ENCODE data around the gene C8G.

Gene C8G

GRCh38 chr9:136920734-136921231 lies 24.3 kb upstream of the C8G start:
- no peak for DNase-seq (ENCODE audit: low spot score)

- no peak for DNase-seq (ENCODE audit: low spot score)
Observed at GRCh38 chr9:136921307-136921706, 23.7 kb upstream of the C8G start.

DNA sequence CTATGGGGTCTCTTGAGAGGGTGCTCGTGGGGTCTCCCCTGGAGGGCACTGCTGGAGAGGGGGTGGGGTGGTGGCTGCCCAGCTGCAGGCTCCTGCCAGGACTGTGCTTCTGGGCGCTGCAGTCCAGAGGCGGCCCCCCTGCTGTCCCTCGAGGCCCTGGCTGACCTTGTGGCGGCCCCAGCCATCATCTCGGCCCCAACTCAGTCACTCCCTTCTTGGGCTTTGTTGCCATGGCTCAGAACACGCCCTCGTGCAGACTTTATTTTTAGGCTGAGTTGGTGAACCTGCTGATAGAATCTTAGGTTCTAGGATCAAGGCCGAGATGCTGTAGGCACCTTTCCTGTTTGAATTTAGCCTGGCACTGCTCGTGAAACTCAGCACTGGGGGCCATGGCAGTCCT lies 23.3 kb upstream of the C8G start:
- DNase-seq (ENCODE audit: low spot score): no peak

DNA sequence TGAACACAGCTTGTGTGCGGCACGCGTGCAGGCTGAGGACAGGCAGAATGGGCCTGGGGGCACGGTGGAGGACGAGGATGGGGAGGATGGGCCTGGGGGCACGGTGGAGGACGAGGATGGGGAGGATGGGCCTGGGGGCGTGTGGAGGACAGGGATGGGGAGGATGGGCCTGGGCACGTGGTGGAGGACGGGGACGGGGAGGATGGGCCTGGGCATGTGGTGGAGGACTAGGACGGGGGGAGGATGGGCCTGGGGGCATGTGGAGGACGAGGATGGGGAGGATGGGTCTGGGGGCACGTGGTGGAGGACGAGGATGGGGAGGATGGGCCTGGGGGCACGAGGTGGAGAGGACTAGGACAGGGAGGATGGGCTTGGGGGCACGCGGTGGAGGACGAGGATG lies 22.5 kb upstream of the C8G start:
- no peak for DNase-seq (ENCODE audit: low spot score)

- no peak for DNase-seq (ENCODE audit: low spot score)
Observed at GRCh38 chr9:136923881-136924280, 21.2 kb upstream of the C8G start.

DNA sequence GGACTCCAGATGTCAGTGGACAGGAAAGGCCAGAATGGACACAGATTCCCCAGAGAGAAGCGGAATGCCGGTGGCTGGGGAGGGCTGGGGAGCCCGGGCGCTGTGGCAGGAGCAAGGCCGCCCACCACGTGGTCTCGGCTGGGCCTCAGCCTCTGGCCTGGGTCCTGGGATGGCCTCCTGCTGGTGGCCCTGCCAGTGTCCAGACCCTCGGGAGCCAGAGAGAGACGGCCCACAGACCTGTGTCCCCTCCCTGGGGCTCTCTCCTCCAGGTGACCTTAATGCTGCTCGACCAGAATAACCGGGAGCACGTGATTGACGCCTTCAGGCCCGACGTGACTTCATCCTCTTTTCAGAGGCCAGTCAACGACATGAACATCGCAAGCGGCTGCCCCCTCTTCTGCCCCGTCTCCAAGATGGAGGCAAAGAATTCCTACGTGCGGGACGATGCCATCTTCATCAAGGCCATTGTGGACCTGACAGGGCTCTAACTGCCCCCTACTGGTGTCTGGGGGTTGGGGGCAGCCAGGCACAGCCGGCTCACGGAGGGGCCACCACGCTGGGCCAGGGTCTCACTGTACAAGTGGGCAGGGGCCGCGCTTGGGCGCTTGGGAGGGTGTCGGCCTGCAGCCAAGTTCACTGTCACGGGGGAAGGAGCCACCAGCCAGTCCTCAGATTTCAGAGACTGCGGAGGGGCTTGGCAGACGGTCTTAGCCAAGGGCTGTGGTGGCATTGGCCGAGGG lies 19.5 kb upstream of the C8G start:
- DNase-seq (ENCODE audit: low spot score): no peak

- no peak for DNase-seq (ENCODE audit: low spot score)
Observed at GRCh38 chr9:136926154-136926704, 18.8 kb upstream of the C8G start.

DNA sequence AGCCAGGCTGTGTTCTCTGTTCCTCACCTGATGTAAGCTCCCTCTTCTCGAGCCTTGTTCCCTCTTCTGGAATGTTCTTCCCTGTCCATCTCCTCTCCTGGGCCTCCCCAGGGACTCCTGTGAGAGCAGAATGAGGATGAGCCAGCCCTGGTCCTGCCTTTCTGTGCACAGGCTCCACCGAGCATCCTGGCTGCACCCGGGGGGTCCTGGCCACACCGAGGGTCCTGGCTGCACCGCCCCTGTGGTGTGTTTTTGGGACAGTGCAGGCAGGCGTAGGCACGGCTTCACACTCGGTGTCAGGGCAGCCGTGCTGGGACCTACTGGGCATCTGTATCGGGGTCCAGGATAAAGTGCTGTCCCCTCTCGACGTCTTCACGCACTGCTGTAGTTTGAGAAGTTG lies 18.3 kb upstream of the C8G start:
- no peak for DNase-seq (ENCODE audit: low spot score)

DNA sequence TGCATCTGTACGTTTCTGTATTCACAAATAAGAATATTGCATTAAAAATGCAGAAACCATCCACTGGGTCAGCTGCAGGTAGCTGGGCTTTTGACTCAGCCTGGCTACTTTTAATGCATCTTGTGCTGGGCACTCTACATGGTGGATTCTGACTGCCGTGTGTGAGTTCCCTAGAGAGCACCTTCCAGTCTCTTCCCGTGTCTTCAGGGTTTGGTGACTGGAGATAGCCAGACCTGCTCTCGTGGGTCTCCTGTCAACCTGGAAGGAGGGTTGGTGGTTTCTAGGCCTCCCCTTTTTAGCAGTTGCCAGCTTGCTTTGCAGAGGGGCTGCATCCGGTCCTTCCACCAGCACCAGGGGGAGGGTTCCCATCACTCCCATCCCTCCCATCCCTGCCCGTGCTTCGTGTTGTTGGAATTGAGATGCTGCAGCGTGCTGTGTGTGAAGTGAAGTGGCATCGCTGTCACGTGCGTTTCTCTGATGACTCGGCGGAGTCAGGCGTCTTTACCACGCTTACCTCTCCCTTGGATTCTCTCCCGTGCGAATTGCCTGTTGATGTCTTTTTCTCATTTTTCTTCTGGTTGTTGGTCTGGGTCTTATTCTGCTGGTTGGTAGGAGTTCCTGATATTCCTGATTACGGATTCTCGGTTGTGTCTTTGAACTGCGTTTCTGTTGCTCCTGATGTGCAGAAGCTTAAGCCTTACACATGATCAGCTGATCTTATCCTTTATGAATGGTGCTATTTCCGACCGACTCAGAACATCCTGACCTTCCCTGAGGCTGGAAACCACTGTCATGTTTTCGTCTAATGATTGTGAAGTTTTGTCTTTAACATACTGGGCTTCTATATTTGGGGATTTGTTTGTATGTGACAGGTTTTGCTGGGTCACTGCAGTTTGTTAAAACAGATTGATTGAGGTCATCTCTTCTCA lies 17.4 kb upstream of the C8G start:
- no peak for DNase-seq (ENCODE audit: low spot score)

GRCh38 chr9:136928591-136928990 lies 16.5 kb upstream of the C8G start:
- no peak for DNase-seq (ENCODE audit: low spot score)

GRCh38 chr9:136930014-136930413 lies 15.0 kb upstream of the C8G start:
- DNase-seq (ENCODE audit: low spot score): no peak

DNA sequence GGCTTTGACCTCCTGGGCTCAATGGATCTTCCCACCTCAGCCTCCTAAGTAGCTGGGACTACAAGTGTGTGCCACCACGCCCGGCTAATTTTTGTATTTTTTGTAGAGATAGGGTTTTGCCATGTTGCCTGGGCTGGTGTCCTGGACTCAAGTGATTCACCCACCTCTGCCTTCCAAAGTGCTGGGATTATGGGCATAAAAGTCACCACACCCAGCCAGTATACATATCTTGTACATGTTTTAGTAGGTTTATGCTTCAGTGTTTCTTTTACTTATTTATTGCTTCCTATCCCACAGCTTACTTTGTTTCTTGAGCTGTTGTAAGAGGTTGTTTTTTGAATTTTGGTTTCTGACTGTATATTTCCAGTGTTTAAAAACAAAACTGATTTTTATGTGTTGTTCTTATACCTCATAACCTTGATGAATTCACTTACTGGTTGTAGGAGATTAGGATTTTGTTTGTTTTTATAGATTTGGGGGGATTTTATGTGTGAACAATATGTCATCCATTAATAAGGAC lies 13.4 kb upstream of the C8G start:
- DNase-seq (ENCODE audit: low spot score): no peak

DNA sequence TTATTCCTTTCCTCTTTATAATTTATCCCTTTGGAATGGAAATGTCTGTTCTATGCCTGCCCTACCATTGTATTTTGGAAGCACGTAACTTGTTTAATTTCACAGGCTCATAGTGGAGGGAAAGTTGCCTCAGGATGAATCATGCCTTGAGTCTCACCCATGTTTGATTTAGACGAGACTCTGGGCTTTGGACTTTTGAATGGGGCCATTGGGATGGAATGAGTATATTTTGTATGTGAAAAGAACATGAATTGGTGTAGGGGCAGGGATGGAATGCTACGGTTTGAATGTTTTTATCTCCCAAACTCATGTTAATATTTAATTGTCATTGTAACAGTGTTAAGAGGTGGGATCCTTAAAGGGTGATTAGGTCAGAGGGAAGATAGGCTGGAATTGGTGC lies 10.8 kb upstream of the C8G start:
- no peak for DNase-seq (ENCODE audit: low spot score)

DNA sequence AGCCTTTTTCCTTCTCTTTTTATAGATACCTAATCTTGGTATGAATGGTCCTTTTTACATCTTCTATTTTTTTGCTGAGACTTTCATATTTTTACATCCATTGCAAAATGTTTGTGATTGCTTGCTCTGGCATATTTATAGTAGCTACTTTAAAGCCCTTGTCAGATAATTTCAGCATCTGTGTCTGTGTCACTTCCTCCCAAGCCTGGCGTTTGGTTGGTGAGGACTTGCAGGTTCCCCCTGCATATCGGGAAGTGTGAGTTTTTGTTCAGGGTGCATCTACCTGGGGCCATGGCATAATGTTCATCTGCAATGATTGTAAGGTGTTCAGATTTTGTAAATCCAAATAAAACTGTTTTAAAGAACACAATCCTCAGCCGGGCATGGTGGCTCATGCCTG lies 9.4 kb upstream of the C8G start:
- DNase-seq (ENCODE audit: low spot score): no peak

DNA sequence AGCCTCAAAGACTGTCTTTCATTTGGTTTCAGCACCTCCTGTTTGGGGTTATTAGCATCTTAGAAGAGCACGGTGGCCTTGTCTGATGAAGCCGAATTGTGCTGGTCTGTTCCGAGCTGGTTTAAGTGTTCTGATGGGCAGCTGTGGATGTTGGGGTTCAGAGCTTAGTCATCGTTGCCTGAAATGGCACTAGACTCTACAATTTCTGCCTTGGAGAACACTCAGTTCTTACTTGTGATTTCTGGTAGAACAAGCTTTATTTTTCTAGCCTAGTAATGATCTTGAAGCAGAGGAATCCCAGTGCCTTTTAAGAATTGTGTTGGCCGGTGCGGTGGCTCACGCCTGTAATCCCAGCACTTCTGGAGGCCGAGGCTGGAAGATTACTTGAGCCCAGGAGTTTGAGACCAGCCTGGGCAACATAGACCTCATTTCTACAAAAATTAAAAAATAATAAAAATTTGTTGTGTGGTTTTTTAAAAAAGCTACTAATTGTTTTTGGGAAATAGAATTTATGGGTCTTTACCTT lies 8.3 kb upstream of the C8G start:
- no peak for DNase-seq (ENCODE audit: low spot score)

DNA sequence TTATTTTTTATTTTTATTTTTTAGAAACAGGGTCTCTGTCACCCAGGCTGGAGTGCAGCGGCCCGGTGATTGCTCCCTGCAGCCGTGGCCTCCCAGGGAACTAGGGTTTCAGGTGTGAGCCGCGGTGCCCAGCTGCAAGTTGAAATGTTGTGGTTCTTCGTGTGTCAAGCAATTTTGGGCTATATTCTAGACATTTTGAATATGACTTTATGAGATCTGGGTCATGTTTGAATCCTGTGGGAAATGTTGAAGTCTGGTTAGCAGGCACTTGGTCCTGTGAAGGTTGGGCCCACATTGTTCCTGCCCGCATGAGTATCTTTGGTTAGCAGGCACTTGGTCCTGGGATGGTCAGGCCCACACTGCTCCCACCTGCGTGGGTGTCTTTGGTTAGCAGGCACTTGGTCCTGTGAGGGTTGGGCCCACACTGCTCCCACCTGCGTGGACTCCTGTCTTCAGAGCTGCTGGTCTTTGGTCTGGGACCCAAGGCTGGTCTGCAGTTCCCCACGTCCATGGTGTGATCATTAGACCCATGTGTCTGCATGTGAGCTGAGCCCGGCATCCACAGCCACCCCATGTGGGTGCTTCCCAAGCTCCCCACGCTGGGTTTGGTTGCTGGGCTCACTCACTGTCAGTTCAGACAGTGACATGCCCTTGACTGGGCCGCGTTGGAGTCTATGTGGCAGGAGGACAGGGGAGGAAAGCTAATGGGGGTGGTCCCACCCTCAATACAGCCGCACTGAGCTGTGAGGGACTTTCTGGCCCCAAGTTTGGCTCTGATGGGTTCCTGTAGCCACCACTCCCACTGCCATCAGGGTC lies 7.6 kb upstream of the C8G start:
- no peak for DNase-seq (ENCODE audit: low spot score)

- no peak for DNase-seq (ENCODE audit: low spot score)
Observed at GRCh38 chr9:136939431-136939995, 5.5 kb upstream of the C8G start.

DNA sequence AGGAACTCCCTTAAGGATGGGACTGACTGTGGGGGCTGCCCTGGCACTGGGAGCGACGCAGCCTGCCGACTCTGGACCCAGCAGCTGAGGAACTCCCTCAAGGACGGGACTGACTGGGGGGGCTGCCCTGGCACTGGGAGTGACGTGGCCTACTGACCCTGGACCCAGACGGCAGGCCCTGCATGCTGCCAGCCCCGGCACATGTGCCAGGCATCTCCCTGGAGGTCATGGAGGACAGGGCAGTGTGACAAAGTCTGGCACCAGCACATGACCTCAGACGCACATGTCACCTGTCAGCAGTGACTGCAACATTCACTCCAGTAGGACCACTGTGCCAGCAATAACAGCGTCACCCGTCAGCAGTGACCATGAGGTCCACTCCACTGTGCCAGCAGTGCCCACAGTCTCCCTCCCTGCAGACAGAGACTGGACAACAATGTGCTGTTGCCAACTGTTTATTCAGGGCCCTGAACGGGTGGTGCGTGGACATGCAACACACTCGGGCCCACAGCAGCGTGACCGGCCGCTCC lies 5.0 kb upstream of the C8G start:
- no peak for DNase-seq (ENCODE audit: low spot score)

- DNase-seq (ENCODE audit: low spot score): no peak
Observed at GRCh38 chr9:136940526-136941230, 4.4 kb upstream of the C8G start.
